KBM-7 (cell line): ENCODE measurements around the gene NRARP.
"Not testable (repeated sequence)": the region's sequence is repeated elsewhere in the genome, so short reads cannot be mapped to it uniquely, and the experiment has no call there.

Experiments used
- DNase-seq: peaks from one replicate; pipeline ENCODE4 v3.0.0-alpha.2; 2015
- in situ Hi-C: fragments of 300-500 bp; cut with MboI; formaldehyde crosslinking; loops from 2 replicates; pipeline ENCODE4 v1.14.3; 2020; ENCODE audit warnings: low sequenced_read_pairs, low pct_unique_long_range_greater_than_20kb, mixed read lengths

The NRARP gene, protein sequence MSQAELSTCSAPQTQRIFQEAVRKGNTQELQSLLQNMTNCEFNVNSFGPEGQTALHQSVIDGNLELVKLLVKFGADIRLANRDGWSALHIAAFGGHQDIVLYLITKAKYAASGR

DNA sequence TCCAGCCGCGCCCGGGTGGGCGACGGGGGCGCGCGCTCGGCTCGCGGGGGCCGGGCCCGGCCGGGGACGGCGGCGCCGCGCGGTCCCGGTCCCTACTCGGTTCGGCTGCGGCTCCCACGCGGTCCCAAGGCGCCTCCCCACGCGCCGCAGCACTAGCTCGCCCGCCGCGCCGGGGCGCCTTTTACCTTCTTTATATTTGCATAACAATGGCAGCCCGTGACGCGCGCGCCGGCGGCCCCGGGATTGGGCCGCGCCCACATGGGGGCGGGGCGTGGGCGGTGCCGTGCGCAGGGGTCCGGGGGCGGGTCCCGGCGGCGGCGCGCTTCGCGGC lies at the start of gene NRARP:
NRARP (minus strand) TSS at position 154 of the 331 bp plus-strand sequence. CDS start 343 bp downstream, outside the sequence.
- in situ Hi-C loops = no loop called here
- DNase-seq = peak; percentile 81

DNA sequence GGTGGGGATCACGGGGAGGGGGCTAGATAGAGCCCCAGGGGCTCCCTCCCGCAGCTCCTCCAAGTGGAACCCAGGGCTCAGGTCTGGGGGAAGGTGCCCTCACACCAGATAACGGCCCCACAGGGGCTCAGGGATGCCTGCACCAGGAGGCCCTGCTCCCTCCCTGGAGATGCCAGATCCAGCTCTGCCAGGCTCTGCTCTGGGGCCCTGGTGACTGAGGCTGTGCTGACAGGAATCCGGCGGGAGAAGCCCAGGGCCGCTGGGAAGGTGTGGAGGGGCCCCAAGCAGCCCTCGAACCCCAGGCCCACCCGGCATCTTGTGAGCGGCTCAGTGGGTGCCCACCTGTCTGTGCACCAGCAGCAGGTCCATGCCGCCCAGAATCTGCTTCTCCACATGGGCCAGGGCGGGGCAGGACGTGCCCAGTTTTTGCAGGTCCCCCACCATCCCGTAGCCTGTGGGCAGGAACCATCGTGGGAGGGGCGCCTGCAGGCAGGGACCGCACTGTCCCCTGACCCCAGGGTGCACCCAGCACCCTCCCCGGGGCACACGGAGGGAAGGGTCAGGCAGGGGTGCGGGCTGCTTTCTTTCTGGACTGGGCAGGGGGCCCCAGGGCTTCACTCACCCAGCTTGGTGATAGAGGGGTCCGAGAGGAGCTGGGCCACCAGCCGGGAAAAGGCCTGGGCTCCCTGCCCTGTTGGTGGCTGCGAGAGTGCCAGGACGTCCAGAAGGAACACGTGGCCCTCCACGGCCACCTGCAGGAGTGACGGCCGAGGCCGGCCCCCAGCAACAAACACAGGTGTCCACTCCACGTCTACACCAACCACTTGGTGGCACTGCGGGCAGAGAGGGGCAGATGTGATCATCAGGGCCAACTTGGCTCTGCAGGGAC lies 48.9 kb upstream of the NRARP start:
- in situ Hi-C loops = no loop called here
- DNase-seq = no peak

DNA sequence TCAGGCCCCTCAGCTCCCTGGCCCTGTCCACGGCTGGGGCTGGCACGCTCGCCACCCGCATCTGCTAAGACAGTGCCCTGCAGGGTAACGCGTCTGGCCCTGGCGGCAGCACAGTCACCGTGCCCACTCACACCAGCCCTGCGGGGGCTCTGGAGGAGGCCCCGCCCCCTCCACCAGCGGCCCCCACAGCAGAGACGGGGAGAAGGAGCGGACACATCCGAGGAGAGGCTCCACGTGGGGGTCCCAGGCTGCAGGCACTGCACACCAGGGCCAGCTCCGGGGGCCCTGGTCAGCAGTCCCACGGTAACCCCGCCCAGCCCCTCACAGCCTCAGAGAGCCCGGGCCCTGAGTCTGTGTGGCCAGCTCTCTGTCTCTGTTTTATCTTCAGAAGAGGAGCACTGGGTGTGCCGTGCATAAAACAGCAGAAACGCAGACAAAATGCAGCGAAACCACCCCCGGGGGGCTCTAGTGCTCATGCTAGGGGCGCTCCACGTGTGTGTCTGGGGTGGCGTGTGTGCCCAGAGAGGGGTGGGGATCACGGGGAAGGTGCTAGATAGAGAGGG lies 47.5 kb upstream of the NRARP start:
- in situ Hi-C loops = no loop called here
- no peak for DNase-seq

DNA sequence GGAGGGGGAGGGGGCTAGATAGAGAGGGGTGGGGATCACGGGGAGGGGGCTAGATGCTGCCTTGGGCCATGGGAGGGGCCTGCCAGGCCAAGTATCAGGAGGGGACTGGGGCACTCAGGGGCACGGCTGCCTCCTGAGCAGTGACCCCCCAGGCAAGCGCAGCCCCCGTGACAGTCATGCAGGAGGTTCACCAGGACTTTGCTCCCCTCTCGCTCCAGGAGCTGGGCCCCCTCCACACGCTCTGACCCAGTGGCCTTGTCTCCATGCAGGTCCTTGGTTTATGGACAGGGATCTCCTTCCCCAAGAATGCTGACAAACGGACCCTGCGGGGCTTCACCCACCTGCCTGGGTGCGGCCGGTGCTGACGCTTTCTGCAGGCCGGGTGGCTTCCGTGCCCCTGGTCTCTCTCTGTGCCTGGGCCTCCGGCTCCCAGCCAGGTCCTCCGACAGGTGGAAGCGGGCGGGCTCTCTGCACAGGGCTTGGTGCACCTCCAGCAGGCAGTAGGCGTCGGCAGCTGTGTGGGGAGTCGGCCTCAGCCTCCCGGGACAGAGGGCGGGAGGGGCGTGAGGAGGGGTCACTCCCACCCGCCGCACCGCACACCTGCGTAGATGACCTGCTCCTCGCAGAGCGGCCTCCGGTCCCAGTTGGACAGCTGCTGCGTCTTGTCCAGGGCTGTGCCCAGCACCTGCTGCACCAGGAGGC lies 46.8 kb upstream of the NRARP start:
- no peak for DNase-seq
- in situ Hi-C loops = no loop called here

DNA sequence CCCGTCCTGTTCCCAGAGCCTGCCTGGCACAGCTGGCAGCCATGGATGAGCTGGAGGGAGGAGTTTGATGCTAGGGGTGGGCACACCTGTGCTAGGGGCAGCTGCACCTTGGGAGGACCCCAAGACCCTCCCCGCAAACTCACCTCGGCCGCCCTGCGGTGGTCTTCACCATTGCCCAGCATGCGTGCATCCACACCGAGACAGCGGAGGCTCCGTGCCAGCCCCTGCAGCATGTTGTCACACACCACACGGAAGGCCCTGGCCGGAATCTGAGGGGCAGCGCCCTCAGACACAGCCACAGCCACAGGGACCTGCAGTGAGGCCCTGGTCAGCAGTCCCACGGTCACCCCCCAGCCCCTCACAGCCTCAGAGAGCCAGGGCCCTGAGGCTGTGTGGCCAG lies 45.9 kb upstream of the NRARP start:
- DNase-seq = no peak
- in situ Hi-C loops = no loop called here

DNA sequence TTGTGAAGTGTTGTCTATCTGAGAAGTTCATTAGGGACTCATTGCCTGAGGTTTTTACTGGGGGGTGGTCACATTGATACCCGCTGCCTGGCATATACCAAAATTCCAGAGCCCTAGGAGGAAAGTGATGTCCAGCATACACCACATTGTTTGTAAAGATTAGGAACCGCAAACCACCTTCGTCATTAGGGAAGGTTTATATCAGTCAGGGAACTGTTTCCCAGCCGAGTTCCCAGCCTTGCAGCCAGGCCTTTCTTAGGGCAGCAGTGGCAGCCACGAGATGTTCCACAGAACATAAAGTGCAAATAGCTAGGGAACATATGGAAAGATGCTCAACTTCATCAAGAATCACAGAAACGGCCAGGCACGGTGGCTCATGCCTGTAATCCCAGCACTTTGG lies 40.4 kb upstream of the NRARP start:
- in situ Hi-C loops = no loop called here
- no peak for DNase-seq

DNA sequence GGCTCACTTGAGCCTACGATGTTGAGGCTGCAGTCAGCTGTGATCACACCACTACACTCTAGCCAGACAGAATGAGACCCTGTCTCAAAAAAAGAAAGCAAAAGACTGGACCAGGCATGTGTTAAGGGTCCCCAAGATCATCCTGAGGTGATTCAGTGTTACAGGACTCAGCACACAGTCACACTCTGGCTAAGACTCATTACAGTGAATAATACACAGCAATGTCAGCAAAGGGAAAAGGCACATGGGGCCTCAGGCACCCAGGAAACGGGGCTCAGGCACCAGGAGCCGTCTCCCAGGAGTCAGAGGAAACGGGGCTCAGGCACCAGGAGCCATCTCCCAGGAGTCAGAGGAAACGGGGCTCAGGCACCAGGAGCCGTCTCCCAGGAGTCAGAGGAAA lies 39.2 kb upstream of the NRARP start:
- no peak for DNase-seq
- in situ Hi-C loops = no loop called here

DNA sequence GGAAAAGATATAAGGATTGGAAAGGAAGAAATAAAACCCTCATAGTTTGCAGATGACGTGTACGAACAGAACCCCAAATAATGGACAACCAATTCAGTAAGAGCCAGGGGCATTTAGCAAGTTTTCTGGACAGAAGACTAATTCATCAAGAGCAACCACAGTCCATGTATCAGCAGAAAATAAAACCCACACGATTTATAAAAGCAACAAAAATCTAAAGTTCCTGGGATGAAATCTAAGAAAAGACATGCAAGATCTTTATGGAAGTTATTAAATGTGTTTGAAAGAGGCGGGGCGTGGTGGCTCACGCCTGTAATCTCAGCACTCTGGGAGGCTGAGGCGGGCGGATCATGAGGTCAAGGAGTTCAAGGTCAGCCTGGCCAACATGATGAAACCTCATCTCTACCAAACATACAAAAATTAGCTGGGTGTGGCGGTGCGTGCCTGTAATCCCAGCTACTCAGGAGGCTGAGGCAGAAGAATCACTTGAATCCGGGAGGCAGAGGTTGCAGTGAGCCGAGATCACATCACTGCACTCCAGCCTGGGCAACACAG lies 37.9 kb upstream of the NRARP start:
- in situ Hi-C loops, DNase-seq: not testable (repeated sequence)

DNA sequence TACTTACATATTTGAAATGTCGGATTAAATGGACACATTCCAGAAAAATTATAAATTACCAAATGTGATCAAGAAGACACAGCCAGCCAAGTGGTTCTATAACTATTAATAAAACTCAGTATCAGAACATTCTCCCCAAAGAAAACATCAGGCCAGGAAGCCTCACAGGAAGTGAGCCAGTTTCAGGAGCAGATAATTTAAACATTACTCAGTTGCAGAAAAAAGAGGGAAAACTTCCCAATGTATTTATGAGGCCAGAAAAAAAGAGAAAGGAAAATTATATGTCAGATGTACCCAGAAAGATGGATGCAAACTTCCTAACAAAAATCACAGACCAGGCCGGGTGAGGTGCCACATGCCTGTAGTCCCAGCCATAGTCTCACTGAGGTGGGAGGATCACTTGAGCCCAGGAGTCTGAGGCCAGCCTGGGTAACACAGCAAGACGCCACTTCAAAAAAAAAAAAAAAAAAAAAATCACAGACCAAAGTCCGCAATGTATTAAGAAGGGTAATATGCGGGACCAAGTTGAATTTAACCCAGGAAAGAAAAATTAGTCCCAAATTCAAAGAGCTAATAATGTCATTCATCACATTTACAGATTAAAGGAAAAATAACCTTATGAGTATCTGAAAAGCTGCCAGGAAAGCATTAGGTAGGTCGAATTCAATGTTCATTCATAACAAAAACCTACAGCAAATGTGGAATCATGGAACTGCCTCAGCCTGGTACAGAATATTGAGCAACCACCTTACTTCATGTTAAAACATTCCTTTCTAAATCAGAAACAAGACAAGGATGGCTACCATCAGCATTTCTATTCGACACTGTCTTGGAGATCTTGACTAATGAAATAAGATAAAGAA lies 37.2 kb upstream of the NRARP start:
- in situ Hi-C loops = no loop called here
- DNase-seq = no peak

DNA sequence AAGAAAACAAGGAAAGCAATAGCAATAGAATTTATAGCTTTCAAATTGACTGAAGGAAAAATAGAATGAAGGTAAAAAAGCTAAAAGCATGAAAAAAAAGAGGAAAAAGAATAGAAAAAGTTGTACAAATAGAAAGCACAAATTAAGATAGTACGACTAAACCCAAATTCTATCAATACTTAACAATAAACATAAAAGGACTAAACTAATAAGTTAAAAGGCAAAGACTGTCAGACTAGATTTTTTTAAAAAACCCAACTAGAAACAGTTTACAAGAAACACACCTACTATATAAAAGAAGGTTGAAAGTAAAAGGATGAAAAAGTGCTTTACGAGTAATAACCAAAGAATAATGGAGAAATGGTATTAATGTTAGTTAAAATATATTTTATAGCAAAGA lies 34.7 kb upstream of the NRARP start:
- DNase-seq = no peak
- in situ Hi-C loops = no loop called here

DNA sequence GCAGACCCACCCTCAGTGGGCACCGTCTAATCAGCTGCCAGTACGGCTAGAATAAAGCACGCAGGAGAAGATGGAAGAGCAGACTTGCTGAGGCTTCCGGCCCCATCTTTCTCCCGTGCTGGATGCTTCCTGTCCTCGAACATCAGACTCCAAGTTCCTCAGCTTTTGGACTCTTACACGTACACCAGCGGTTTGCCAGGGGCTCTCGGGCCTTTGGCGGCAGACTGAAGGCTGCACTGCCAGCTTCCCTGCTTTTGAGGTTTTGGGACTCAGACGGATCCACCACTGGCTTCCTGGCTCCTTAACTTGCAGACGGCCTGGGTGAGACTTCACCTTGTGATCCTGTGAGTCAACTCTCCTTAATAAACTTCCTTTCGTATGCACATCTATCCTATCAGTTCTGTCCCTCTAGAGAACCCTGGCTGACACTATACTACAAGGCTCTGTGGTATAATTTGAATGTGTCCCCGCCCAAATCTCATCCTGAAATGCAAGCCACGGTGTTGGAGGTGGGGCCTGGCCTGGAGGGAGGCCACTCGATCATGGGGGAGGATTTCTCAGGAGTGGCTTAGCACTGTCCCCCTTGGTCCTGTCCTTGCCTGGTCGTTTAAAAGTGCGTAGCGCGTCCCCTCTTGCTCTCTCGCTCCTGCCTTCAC lies 31.1 kb upstream of the NRARP start:
- in situ Hi-C loops = no loop called here
- no peak for DNase-seq

DNA sequence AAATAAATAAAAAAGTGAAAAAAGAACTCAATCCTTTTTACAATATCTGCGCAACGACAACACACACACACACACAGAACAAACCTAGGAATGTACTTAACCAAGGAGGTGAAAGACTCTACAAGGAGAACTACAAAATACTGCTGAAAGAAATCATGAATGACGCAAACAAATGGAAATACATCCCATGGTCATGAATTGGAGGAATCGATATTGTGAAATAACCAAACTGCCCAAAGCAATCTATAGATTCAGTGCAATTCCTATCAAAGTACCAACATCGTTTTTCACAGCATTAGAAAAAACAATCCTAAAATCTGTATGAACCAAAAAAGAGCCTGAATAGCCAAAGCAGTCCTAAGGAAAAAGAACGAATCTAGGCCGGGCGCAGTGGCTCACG lies 29.9 kb upstream of the NRARP start:
- no peak for DNase-seq
- in situ Hi-C loops = no loop called here

DNA sequence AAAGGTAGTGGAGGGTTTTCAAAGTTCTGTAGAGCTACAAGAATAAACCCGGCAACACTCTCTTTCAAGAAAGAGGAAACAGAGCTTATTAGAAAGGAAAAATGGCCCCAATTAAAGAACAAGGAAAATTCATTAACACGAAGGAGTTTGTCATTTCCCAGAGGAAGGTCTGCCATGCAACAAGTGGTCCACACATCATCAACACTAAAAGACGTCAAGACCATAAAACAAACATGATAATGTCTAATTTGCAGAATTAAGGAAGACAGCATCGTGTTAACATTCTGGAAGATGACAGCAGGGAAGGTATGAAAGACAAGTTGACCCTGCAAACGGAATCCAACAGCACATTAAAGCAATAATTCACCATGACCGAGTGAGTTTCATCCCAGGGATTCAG lies 28.6 kb upstream of the NRARP start:
- in situ Hi-C loops = no loop called here

DNA sequence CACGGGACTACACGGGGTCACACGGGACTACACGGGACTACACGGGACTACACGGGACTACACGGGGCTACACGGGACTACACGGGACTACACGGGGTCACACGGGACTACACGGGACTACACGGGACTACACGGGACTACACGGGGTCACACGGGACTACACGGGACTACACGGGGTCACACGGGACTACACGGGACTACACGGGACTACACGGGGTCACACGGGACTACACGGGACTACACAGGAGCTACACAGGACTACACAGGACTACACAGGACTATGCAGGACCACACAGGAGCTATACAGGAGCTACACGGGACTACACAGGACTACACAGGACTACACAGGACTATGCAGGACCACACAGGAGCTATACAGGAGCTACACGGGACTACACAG lies 27.5 kb upstream of the NRARP start:
- in situ Hi-C loops, DNase-seq: not testable (repeated sequence)

More for the DNA sequence above, 28.6 kb upstream of the NRARP start:
- no peak for DNase-seq

DNA sequence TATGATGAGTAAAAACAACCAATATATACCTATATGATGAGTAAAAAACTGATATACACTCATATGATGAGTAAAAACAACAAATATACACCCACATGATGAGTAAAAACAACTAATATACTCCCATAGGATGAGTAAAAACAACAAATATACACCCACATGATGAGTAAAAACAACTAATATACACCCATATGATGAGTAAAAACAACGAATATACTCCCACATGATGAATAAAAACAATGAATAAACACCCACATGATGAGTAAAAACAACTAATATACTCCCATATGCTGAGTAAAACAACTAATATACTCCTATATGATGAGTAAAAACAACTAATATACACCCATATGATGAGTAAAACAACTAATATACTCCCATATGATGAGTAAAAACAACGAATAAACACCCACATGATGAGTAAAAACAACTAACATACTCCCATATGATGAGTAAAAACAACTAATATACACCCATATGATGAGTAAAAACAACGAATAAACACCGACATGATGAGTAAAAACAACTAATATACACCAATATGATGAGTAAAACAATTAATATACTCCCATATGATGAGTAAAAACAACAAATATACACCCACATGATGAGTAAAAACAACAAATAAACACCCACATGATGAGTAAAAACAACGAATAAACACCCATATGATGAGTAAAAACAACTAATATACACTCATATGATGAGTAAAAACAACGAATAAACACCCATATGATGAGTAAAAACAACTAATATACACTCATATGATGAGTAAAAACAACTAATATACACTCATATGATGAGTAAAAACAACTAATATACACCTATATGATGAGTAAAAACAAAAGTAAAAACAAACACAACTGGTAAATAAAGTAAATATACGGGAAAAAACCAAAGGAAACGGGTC lies 25.8 kb upstream of the NRARP start:
- in situ Hi-C loops, DNase-seq: not testable (repeated sequence)

DNA sequence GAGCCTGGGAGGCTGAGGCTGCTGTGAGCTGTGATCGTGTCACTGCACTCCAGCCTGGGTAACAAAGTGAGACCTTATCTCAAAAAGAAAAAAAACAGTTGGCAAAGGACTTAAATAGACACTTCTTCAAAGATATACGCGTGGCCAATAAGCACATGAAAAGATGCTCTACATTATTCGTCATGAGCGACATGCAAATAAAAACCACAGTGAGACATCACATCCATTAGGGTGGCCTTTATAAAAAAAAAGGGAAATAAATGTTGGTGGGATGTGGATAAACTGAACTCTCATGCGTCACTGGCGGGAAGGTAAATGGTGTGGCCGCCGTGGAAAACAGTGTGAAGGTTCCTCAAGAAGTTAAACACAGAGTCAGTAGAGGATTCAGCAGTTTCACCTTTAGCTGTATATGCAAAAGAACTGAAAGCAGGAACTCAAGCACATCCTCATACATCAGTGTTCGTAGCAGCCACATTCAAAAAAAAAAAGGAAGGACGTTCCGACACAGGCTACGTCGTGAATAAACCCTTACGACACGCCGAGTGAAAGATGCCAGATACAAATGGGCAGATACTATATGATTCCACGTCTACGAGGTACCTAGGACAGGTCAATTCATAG lies 24.5 kb upstream of the NRARP start:
- in situ Hi-C loops = no loop called here
- DNase-seq = peak; percentile 61

DNA sequence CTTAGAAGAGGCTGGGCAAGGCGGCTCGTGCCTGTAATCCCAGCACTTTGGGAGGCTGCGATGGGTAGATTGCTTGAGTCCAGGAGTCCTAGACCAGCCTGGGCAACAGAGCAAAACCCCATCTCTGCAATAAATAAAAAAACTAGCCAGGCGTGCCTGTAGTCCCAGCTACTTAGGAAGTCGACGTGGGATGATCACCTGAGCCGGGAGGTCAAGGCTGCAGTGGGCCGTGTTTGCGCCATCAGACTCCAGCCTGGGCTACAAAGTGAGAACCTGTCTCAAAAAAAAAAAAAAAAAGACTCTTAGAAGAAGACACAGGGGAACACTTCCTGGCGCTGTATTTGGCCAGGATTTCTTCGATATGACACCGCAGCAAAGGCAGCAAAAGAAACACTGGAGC lies 23.7 kb upstream of the NRARP start:
- in situ Hi-C loops = no loop called here
- DNase-seq = no peak
